Inflammatory macrophage treated with lipopolysaccharide for 4 hours (primary cell): ENCODE results near the gene CIITA.
A peak's percentile ranks its signal among the peaks of the same experiment; 100 is the strongest.
"Not testable (repeated sequence)": the region's sequence is repeated elsewhere in the genome, so short reads cannot be mapped to it uniquely, and the experiment has no call there.

ENCODE experiments used
- DNase-seq: peaks from one replicate; pipeline ENCODE4 v3.0.0-alpha.2; 2020

CIITA gene

GRCh38 chr16:10936272-10936984 is 59.4 kb downstream of the CIITA start:
- no peak for DNase-seq

GRCh38 chr16:10937068-10937859 is 60.3 kb downstream of the CIITA start:
- peak; percentile 34 for DNase-seq

- DNase-seq = no peak
Observed at GRCh38 chr16:10938321-10938720, 61.3 kb downstream of the CIITA start.

- no peak for DNase-seq
Observed at GRCh38 chr16:10938796-10939648, 62.0 kb downstream of the CIITA start.

GRCh38 chr16:10939649-10940234 is 62.7 kb downstream of the CIITA start:
- no peak for DNase-seq

GRCh38 chr16:10940501-10941079 is 63.6 kb downstream of the CIITA start:
- peak; percentile 50 for DNase-seq

- no peak for DNase-seq
Observed at GRCh38 chr16:10941127-10941933, 64.3 kb downstream of the CIITA start.

- DNase-seq = not testable (repeated sequence)
Observed at GRCh38 chr16:10941935-10942351, 64.9 kb downstream of the CIITA start.

- DNase-seq = peak; percentile 92
Observed at GRCh38 chr16:10942352-10943063, 65.5 kb downstream of the CIITA start, which contains the start of gene DEXI. DEXI (minus strand) TSS chr16:10942468; CDS start chr16:10942005, 463 bp downstream.

- peak; percentile 45 for DNase-seq
Observed at GRCh38 chr16:10943064-10943353, 66.0 kb downstream of the CIITA start.

- DNase-seq = peak; percentile 98
Observed at GRCh38 chr16:10944249-10945064, 67.5 kb downstream of the CIITA start, which contains the start of gene CLEC16A. CLEC16A (plus strand) TSS chr16:10944564; CDS start chr16:10944718, 154 bp downstream.

- DNase-seq = no peak
Observed at GRCh38 chr16:10945065-10945787, 68.2 kb downstream of the CIITA start.

GRCh38 chr16:10946308-10946707 is 69.3 kb downstream of the CIITA start:
- no peak for DNase-seq

GRCh38 chr16:10947211-10947787 is 70.3 kb downstream of the CIITA start:
- DNase-seq = no peak

GRCh38 chr16:10949424-10949970 is 72.5 kb downstream of the CIITA start:
- peak; percentile 77 for DNase-seq

- DNase-seq = no peak
Observed at GRCh38 chr16:10950393-10950792, 73.4 kb downstream of the CIITA start.

GRCh38 chr16:10951026-10951425 is 74.0 kb downstream of the CIITA start:
- DNase-seq = no peak

- DNase-seq = no peak
Observed at GRCh38 chr16:10954903-10955302, 77.9 kb downstream of the CIITA start.
